ENCODE results near the gene RRAGC. TPM values are rescaled to one million over a fixed set of nuclear protein-coding genes. Genes with fewer than 3 reads are reported as not detected.

The RRAGC gene
- total and polyA plus RNA-seq, 2 donors (not counting 3 experiments of a cell fraction or from before 2014, with no cell fraction given): 24.1 to 40.1 TPM

- no peaks in the 10 kb centered on the region for H3K9me3 ChIP-seq (replicated peaks; ENCODE audit: control insufficient read depth, insufficient read depth, low read length)
- no TSS peak for BruUV-seq (replicated peaks)
- H3K79me2 ChIP-seq (ENCODE audit: control insufficient read depth, insufficient read depth, low read length): no peaks in the 10 kb centered on the region
- FAIRE-seq (peak; percentile 98), DNase-seq (ENCODE audit: low read depth, low spot score) (peak; percentile 77)
- peaks cover 10% of the 10 kb centered on the region for H3K4me1 ChIP-seq (ENCODE audit: control insufficient read depth, extremely low read depth, insufficient read depth, low read length)
- TF ChIP-seq CTCF (IDR thresholded peaks at IDR 0.05; ENCODE audit: extremely low read depth in 1 of 2, insufficient read depth in 1 of 2, low read depth in 1 of 2, low read length in 2 of 2) (peak; percentile 60 to 67), POLR2A (IDR thresholded peaks at IDR 0.05; ENCODE audit: low read depth, low read length) (no peak)
- dilution Hi-C loops (cut with MboI; ENCODE audit: extremely low pct_ligation_motif_present, low sequenced_read_pairs) (no loop called here), intact Hi-C loops (cut with micrococcal nuclease) (loop anchor here (1.0 to 10.0 kb wide), 4 partner anchors 227 to 844 kb away; partner anchors contain the start of gene SF3A3)
- peaks cover 16 to 23% of the 10 kb centered on the region in 2 experiments for H3K27me3 ChIP-seq (ENCODE audit: control insufficient read depth in 2 of 2, insufficient read depth in 2 of 2, low read length in 2 of 2)
- no peak overlapping the region for H3K4me2 ChIP-seq (ENCODE audit: insufficient read depth, low read length)
- POLR2A ChIA-PET: interaction anchor here (0.5 kb wide), 1 partner anchor 793 kb away, joined by 4 read pairs; no protein-coding TSS in a partner anchor
- no peaks in the 10 kb centered on the region for H3K9me1 ChIP-seq (replicated peaks; ENCODE audit: control insufficient read depth, extremely low read depth, insufficient read depth, low read length)
- no peak overlapping the region for H3K4me3 ChIP-seq (replicated peaks in 1 of 3; ENCODE audit: insufficient read depth in 1 of 3, low read depth in 1 of 3, low read length in 3 of 3)
- no peak overlapping the region for H2AFZ ChIP-seq (ENCODE audit: low read depth, low read length)
- CTCF ChIA-PET: interaction anchor here (0.6 to 2.8 kb wide), 38 partner anchors 8 to 1321 kb away, joined by 3 to 58 read pairs (median 4); partner anchors contain the start of genes MEAF6, POU3F1 and SF3A3
- no peaks in the 10 kb centered on the region for H4K20me1 ChIP-seq (replicated peaks; ENCODE audit: control insufficient read depth, extremely low read depth, insufficient read depth, low read length)
- no peak overlapping the region for H3K27ac ChIP-seq (ENCODE audit: insufficient read depth, low read depth, low read length)
- H3K9ac ChIP-seq (replicated peaks; ENCODE audit: extremely low read depth, insufficient read depth, low read length): no peak overlapping the region
- H3K36me3 ChIP-seq (ENCODE audit: control insufficient read depth in 2 of 2, extremely low read depth in 1 of 2, insufficient read depth in 2 of 2, low read length in 2 of 2): peaks cover 8 to 9% of the 10 kb centered on the region in 2 experiments
Measured at GRCh38 chr1:38834937-38835827, 24.4 kb downstream of the RRAGC start.

GRCh38 chr1:38834221-38834782 is 25.3 kb downstream of the RRAGC start:
- H3K9ac ChIP-seq (replicated peaks; ENCODE audit: extremely low read depth, insufficient read depth, low read length): no peak overlapping the region
- H3K4me1 ChIP-seq (ENCODE audit: control insufficient read depth, extremely low read depth, insufficient read depth, low read length): peaks cover 3% of the 10 kb centered on the region
- H3K9me1 ChIP-seq (replicated peaks; ENCODE audit: control insufficient read depth, extremely low read depth, insufficient read depth, low read length): no peaks in the 10 kb centered on the region
- dilution Hi-C loops (cut with MboI; ENCODE audit: extremely low pct_ligation_motif_present, low sequenced_read_pairs) (no loop called here), intact Hi-C loops (cut with micrococcal nuclease) (loop anchor here (2.0 to 10.0 kb wide), 2 partner anchors 720 to 844 kb away; partner anchors contain the start of gene SF3A3)
- FAIRE-seq (no peak), DNase-seq (ENCODE audit: low read depth, low spot score) (no peak)
- H4K20me1 ChIP-seq (replicated peaks; ENCODE audit: control insufficient read depth, extremely low read depth, insufficient read depth, low read length): no peaks in the 10 kb centered on the region
- no peak overlapping the region for H3K4me3 ChIP-seq (replicated peaks in 1 of 3; ENCODE audit: insufficient read depth in 1 of 3, low read depth in 1 of 3, low read length in 3 of 3)
- ChIA-PET CTCF (interaction anchor here (0.8 to 2.8 kb wide), 17 partner anchors 10 to 1231 kb away, joined by 3 to 58 read pairs (median 9); partner anchors contain the start of genes MTF1 and POU3F1), POLR2A (no interaction called here)
- no TSS peak for BruUV-seq (replicated peaks)
- no peaks in the 10 kb centered on the region for H3K79me2 ChIP-seq (ENCODE audit: control insufficient read depth, insufficient read depth, low read length)
- H3K9me3 ChIP-seq (replicated peaks; ENCODE audit: control insufficient read depth, insufficient read depth, low read length): no peaks in the 10 kb centered on the region
- no peak for TF ChIP-seq JUN (IDR thresholded peaks at IDR 0.05; ENCODE audit: borderline replicate concordance, insufficient read depth, insufficient read length, low read depth)
- no peak for TF ChIP-seq MAX (IDR thresholded peaks at IDR 0.05; ENCODE audit: insufficient read depth, insufficient read length)
- TF ChIP-seq MYC (IDR thresholded peaks at IDR 0.05; ENCODE audit: low read depth, low read length): no peak
- no peak for TF ChIP-seq POLR2A (IDR thresholded peaks at IDR 0.05; ENCODE audit: low read depth, low read length)
- TF ChIP-seq EZH2 (IDR thresholded peaks at IDR 0.05; ENCODE audit: borderline replicate concordance, low read depth, low read length, severe bottlenecking): no peak
- no peak overlapping the region for H3K4me2 ChIP-seq (ENCODE audit: insufficient read depth, low read length)
- peaks cover 8 to 9% of the 10 kb centered on the region in 2 experiments for H3K36me3 ChIP-seq (ENCODE audit: control insufficient read depth in 2 of 2, extremely low read depth in 1 of 2, insufficient read depth in 2 of 2, low read length in 2 of 2)
- peaks cover 18 to 24% of the 10 kb centered on the region in 2 experiments for H3K27me3 ChIP-seq (ENCODE audit: control insufficient read depth in 2 of 2, insufficient read depth in 2 of 2, low read length in 2 of 2)
- H2AFZ ChIP-seq (ENCODE audit: low read depth, low read length): no peak overlapping the region
- no peak overlapping the region for H3K27ac ChIP-seq (ENCODE audit: insufficient read depth, low read depth, low read length)

All from endothelial cell of umbilical vein (primary cell).